T-helper 22 cell (primary cell): ENCODE measurements around the gene GGTA1.
"Not testable (repeated sequence)": the region's sequence is repeated elsewhere in the genome, so short reads cannot be mapped to it uniquely, and the experiment has no call there.

Experiments
- DNase-seq: peaks from one replicate; pipeline ENCODE4 v3.0.0-alpha.2; 2020; ENCODE audit warnings: low read depth

GGTA1 gene

DNA sequence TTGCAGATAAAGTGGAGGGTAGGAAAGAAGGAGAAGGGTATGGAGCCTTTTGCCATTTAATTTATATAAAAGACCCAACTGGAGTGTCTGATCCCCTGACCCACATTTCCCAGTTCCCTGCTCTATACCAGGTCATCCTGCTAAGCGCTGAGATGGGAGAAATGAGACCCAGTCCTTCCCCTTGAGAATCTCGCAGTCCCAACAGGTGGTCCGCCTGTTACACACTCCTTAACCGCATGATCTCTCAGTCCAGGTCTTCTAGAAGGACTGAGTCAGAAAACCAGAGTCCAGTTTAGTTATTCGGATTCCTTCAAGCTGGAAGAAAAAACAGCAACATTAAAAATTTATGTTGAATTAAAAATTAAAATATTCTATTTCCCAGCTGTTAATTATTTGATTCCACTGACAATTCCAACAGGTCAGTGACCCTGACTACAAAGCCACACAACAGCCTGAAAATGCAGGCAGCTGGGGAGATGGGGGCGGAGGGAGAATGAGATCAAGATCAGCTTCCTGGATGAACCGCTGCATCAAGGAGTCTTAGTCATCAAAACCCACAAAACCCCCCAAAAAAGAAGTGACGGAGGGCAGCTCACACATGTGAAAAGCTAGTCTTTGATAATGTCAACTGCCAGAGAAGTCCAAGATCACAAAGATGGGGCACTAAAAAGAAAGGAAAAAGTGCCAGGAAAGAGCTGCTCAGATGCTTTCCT is 44.0 kb downstream of the GGTA1 start:
- DNase-seq = no peak

DNA sequence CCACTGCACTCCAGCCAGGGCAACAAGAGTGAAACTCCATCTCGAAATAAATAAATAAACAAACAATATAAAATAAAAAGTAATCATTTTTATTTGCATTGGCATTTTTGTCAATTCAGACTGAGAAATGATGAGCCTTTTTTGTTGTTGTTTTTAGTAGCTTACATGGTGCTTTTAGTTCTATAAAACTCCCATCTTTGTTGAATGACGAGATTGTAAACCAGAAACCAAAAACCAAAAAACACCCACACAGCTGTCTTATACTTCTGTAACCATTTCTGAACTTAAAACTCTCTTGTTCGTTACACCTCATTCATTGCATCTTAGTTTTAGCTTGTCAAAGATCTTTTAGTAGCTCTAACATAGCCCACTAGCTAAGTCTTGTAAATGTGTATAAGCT is 44.7 kb downstream of the GGTA1 start:
- DNase-seq = no peak

DNA sequence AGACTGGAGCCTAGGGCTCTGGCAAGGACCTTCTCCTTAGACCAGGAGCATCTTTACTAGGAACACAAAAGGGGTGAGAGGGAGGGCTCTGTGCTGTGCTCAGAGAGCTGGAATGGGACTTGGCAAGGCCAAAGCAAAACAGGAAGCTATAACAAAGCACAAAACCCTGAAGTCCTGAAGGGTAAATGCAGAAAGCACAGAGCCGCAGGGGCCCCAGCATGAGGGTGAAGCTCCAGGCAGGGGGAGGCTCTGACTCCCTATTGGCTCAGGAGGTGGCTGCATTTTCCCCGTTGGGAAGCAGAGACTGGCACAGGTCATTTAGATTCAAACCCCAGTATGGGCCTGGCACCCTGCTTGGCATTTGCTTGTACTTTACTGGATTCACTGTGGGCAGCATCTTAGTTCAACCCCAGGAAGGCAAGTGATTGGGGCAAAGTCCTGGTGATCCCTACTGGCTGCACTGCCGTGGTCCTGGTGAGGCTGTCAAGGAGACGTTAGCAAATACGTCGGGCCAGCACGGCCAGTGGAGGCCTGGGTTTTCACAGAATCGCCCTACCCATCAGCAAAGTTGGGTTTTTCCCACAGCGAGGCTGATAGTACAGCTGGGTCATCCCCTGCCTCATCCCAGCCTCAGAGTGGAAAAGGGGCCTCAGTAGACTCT is 46.3 kb downstream of the GGTA1 start:
- no peak for DNase-seq

DNA sequence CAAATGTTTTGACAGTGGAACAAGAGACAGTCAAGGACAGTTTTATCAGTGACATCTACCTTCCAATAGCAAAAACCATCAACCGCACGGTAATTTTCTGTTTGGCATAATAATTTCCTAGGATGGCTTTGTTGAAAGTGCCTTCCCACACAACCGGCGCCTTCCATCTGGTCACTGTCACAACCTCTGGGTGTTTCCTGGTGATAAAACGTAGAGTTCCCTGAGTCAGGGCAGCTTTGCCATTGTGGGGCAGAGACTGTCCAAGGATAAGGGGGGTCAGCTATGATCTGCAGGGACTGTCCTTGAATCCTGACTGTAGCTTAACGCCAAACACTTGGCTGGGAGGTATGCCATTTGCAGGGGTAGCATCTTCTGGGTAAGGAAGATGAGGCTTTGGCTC is 47.6 kb downstream of the GGTA1 start:
- no peak for DNase-seq

DNA sequence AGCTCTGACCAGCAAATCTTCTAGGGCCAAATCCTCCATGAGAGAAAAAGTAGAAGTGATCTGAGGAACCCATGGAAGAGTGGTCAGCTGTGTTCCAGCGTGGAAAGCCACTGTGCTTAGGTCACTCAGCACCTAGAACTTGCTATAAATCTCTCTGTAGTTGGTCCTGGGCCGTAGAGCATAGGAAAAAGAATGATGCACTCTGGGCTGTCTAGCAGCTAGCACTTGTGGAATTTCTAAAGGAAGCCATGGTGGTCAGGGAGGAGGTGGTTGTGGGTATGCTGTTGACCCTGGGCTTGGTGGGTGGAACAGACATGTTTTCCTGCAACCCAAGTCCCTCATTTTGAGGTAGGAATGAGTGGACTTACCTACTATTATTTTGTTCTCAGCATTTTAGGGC is 48.1 kb downstream of the GGTA1 start:
- DNase-seq = no peak

DNA sequence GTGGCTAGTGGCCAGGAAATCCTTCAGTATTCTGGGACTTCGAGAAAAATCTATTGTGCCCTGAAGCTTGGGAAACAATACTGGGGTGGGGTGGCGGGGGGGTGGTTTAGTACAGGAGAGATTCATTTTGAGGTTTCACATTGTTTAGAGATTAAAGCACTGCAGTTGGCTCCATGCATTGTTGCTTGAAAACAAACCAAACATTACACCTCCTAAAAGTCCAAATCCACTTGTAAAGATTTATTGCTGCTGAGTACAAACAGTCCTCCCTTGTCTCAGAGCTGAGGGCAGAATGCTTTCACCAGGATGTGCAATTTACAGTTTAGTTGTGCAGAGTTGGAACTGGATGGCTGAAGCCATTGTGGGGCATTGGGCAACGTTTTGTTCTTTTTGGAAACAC is 49.4 kb downstream of the GGTA1 start:
- no peak for DNase-seq

DNA sequence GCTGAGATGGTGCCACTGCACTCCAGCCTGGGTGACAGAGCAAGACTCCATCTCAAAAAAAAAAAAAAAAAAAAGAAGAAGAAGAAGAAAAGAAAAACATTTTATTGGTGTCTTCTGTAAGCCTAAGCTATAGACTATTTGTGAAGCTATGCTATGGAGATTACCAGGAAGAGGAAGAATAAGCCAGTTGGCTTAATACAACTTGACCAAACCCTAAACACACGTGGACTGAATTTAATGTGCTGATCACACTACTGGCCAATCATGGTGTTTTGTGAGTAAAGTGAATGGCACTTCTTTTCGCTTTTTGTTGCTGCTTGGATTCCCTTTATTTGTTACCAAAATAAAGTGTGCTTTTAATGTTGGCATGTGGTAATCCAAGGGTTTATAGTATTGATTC is 49.9 kb downstream of the GGTA1 start:
- no peak for DNase-seq

DNA sequence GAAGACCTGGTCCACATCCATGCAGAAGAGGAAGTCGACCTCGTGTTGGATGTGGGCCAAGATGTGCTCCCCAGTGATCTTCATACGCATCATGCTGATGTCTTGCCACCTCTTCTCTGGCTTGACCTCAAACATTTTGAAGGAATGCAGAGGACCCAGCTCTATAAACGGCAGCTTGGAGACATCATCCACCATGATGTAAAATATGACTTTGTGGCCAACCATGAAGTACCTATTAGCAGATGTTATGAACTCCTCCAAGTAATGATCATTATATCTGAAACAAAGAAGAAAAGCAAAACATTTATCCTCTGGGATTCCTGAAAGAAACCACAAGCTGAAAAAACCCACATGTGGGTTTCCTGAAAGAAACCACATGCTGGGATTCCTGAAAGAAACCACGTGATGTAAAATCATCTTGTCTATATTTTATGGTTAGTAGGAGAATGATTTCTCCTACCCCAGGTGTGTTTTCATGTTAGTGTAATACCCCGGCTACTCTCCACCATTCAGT is 52.3 kb downstream of the GGTA1 start:
- no peak for DNase-seq

DNA sequence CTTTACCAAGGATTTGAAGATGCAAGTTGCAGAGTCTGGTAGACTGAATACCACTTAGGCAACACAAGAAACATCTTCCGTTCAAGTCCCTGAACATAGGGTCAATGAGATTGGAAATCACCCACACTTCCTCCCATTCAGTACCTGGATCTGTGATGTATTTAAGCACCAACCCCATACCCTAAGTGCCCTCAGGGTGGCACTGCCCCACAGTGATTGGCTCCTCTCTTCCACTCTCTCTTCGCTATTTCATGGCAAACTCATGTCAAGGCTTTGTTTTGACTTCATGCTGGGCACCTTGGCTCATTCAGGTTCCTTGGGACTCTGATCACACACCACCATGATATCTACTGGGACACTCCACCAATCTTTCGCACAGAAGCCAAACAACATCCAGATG is 53.7 kb downstream of the GGTA1 start:
- no peak for DNase-seq

DNA sequence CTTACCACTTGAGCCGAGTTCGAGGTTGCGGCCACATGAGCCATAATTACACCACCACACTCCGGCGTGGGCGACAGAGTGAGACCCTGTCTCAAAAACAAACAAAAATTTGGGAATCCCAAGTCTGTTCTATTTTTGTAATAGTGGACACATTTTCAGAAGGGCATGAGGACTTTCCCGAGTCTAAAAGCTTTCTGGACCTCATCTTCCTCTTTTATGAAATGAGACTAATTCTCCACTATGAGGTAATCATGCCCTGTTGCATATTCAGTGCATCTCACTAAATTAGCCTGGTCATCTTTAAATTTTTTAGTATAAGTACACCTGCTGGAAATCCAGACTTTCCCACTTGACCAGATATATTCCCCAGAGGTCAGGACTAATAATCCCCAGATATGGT is 55.7 kb downstream of the GGTA1 start:
- no peak for DNase-seq

DNA sequence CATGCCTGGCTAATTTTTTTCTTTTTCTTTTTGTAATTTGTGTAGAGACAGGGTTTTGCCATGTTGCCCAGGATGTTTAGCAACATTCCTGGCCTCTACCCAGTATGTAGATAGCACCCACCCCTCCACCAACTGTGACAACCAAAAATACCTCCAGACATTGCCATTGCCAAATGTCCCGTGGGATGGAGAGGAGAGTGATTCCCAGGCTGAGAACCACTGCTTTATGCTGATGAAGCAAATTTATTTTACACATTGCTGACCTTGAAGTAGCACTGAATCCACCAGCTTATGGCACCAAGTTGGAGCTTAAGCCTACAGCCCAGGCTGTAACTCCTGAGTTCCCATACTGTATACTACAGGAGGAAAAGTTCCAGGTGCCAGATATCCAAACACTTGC is 58.5 kb downstream of the GGTA1 start:
- no peak for DNase-seq

DNA sequence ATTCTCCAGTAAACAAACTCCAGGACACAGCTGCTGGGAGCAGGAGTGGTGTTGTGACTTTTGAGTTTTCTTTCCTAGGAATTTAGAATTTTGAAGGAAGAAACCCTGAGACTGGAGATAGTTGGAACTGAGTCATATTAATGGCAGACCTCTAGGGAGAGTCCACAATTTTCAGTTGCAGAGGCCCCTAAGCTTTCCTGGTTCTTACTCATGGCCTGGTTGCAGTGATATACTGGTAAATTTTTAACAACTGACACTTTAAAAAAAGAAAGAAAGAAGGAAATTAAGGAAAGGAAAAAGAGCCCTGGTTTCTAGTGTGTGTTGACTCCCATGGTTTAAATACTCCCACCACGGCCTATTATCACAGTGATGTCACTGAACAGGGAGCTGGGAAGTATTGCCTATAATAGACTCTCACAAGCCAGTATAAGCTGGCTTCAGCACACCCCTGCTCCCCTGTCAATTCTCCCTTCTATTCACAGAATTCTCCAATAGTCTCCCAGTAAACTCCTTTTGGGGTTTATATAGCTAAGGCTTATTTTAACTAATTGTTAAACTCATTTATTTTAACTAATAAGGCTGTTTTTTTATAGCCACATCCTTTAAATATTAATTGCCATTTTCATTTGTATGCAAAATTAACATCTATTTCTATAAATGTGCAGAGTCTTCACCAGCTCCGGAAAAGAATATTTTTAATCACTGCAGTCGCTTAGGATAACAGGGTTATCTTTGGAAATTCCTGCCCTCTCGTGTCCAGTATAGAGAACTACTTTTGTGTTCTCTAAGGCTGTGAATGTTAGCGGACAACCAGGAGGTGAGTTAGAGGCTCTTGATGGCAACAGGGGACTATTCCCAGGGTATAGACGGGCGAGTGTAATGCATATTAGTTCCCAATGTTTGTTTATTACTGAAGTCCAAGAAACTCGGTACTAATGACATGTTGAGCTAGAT is 59.7 kb downstream of the GGTA1 start:
- no peak for DNase-seq

DNA sequence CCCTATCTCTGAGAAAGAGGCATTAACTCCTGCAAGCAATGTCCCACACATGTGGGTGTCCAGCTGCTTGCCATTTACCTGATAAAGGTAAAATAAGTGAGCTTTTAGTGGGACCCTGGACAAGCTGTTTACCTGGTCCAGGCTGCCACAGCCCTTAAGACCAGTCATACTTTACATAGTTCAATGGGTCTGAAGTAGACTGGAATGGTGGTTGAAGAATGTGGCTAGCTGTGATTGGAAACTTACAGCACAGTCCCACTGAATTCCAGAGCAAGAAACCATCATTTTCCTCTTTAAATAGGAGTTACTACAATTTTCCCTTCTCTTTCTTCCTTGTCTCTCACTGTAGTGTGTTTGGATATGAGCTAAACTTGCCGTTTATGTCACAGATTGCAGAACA is 60.6 kb downstream of the GGTA1 start:
- DNase-seq = no peak

DNA sequence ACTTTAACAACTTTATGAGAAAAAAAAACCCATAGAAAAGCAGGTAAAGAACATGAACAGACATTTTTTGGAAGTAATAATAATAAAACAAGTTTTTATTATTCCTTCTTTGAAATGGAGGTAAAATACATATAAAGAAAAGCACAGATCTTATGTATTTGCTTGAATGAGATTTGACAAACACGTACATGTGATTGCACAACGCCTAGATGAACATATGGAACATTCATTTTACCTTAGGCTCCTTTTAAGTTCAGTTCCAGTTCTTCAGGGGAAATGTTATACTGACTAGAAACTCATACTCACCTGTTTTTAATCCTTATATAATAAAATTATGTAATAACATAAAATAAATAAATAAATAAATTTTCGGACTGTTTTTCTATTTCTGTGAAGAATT is 61.8 kb downstream of the GGTA1 start:
- no peak for DNase-seq

DNA sequence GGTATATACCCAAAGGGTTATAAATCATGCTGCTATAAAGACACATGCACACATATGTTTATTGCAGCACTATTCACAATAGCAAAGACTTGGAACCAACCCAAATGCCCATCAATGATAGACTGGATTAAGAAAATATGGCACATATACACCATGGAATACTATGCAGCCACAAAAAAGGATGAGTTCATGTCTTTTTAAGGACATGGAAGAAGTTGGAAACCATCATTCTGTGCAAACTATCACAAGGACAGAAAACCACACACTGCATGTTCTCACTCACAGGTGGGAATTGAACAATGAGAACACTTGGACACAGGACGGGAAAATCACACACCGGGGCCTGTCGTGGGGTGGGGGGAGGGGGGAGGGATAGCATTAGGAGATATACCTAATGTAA is 62.6 kb downstream of the GGTA1 start:
- not testable (repeated sequence) for DNase-seq

DNA sequence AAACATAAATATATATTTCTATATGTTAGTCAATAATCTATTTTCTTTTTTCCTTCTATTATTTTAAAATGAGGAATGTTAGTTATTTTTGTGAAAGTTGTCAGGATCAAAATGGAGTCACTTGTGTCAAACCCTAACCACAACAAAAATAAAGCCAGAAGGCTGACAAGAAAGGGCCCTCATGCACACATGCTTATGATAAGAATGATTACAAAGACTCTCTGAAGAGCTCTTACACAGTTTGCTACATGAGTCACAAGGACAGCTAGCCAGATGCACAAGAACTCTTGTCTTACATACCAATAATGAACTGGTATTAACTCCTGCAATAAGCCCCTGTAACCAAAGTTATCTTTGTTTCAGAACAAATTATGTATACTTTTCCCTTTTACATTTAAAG is 64.7 kb downstream of the GGTA1 start:
- no peak for DNase-seq

DNA sequence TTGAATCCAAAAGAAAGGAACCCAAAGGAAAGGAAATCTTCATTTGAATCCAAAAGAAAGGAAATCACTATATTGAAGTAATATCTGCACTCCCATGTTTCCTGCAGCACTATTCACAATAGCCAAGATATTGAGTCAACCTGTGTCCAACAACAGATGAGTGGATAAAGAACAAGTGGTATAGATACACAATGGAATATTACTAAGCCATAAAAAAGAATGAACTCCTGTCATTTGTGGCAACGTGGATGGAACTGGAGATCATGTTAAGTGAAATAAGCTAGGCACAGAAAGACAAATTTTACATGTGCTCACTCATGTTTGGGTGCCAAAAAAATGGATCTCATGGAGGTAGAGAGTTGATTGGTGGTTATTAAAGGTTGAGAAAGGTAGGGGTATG is 71.7 kb downstream of the GGTA1 start:
- no peak for DNase-seq

DNA sequence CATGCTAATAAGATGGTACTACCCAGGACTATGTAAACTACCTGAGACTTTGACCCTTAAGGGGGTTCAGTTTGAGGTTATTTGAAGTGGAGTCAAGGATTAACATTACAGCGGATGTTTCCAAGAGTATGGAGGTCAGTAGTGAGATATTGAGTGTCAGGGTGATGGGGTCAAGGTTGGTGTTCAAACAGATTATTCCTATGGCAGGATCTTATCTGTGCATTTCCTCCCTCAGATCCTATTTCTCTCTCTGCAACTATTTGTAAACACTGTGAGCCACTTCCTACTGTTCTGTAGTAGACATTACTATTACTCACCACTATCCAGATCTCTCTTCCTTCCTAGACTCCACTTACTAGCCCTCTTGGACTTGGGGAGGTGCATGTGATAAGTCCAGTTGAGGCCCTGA is 75.6 kb downstream of the GGTA1 start:
- DNase-seq = no peak

DNA sequence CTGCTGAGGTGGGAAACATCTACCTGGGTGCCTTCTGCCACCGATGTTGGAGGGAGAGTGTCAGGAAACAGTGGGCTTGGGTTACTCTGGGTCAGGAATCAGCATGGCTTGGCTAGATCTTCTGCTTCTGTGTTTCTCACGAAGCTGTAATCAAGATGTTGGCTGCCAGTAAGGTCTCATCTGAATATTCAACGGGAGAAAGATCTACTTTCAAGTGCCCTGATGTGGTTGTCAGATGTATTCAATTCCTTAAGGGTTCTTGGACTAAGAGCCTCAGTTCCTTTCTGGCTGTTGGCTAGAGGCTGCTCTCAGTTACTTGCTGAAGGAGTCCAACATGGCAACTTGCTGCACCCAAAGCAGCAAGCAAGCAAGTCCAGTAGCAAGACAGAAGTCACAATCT is 87.7 kb downstream of the GGTA1 start:
- no peak for DNase-seq

DNA sequence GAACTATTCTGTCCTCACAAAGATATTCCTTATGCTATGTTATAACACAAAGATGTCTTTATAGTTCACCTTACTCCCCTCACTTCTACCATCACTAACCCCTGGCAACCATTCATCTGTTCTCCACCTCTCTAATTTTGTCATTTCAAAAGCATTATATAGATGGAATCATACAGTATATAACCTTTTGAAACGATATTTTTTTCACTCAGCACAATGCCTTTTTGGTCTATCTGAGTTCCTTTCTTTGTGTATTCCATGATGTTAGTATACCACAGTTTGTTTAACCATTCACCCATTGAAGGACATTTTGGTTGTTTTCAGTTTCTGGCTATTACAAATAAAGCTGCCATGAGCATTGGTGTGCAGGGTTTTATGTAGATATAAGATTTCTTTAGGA is 93.7 kb downstream of the GGTA1 start:
- no peak for DNase-seq
